Dermis microvascular lymphatic vessel endothelial cell (primary cell): ENCODE results near the gene ATXN3L. TPM values are rescaled to one million over a fixed set of nuclear protein-coding genes. Genes with fewer than 3 reads are reported as not detected.

ENCODE experiments used
- DNase-seq, 2 donors: peaks; one replicate each; pipeline versions ENCODE4 v3.0.0 to v3.0.0-alpha.2; 2010; ENCODE audit warnings: low read depth in 2 of 2
- total RNA-seq: library from RNA; depleted of rRNA; stranded (reverse); fragments of >200 nt; gene quantifications from 2 replicates; pipeline ENCODE4 v1.2.1, GENCODE V29; 2014

ATXN3L gene
- total RNA-seq: not detected in 2 replicates

DNA sequence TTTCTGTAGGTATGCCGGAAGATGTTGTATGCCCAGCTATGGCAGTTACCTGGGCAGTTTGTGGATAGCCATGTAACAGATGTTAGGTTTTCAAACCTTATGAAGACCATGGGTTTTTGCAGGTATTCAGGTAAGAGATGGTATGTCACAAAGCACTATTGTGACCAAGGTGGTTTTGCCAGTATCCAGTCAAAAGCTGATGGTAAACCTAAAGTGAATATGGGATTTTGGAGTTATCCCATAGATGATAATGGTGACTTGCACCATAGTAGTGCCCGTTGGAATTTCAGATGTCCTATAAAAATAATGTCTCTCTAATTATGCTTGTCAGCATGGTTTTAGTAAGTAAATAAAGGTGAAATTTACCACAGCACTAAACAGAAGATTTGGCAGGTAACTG is at the start of gene ATXN3L:
ATXN3L (minus strand) TSS at position 101 of the 400 bp plus-strand sequence. CDS start 119 bp downstream, outside the sequence.
- no peak for DNase-seq

DNA sequence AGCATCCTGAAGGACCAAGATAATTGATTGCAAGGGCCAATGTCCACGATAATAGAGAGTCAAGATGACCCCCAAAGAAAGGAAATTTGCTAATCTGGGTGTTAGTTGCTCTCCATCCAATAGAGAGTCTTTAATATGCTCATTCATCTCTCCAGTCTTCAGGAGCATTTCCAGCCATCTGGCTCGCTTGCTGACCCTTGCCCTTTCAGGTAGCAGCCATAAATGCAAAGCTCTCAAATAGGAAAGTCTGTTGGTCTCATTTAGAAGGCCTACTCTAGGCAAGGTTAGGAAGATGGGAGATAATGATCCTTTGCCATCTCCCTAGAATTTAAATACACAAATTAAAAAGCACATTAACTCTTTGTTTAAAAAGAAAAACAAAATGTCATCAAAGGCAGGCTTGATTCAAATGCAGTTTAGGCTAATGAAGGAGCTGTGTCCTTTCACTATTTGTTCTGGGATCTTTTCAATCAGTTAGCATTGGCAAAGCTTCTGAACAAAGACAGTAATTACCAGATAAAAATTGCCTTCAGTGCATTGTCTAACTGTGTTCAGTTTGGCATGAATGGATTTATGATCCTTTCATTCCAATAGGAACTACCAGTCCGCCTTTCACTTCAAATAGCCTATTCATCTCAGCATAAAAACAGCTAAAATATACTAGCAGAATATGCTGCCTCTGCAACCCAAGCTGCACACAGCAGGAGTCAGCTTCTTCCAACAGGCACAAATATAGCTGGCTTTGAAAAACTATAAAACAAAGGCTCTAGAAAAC is 49.6 kb upstream of the ATXN3L start:
- no peak for DNase-seq

DNA sequence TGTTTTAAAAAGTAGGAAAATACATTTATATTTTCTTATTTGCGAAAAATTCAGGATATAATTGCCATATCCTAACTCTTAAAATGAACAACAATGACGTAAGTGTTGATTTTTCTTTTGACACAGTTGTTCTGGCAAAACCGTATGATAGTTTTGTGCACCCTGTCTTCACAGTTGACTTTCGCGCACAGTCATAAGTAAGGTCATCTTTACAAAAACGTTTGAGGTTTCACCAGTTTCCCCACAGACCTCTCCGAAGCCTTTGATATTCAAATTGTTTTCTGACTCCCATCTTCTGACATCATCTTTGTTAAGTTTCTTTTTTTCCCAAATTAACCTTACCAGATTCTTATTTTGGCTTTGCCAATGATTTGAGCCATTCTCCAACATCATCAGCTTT is 48.1 kb upstream of the ATXN3L start:
- DNase-seq: no peak

DNA sequence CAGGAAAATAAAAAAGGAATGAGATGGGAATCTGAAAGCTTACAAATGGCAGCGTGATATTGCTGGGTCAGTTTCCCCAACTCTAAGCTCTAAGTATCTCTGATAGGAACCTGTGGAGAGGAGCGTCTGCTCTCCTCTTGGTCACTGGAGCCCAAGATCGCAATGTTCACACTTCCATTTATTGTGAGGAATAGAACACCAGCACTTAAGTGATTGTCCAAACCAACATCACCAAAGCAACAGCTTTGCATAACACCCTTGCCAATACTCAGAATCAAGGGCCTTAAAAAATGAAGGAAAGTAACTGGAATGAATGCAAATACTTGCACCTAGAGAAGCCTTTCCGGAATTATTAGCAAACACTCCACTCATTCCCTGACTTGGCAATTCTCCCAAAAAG is 46.8 kb upstream of the ATXN3L start:
- DNase-seq: no peak

DNA sequence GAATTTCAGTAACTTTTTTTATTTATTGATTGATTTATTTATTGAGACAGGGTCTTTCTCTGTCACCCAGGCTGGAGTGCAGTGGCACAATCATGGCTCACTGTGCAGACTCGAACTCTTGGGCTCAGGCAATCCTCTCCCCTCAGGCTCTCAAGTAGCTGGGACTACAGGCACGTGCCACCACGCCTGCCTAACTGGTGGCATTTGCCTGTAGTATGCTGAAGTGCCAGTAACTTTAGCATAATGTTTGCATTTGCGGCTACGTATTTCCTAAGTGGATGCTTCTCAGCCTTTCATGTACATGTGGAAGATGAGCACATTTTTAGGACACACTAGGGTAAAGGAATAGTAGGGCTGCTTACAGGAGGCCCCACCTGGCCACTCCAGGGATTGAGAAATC is 45.3 kb upstream of the ATXN3L start:
- no peak for DNase-seq

DNA sequence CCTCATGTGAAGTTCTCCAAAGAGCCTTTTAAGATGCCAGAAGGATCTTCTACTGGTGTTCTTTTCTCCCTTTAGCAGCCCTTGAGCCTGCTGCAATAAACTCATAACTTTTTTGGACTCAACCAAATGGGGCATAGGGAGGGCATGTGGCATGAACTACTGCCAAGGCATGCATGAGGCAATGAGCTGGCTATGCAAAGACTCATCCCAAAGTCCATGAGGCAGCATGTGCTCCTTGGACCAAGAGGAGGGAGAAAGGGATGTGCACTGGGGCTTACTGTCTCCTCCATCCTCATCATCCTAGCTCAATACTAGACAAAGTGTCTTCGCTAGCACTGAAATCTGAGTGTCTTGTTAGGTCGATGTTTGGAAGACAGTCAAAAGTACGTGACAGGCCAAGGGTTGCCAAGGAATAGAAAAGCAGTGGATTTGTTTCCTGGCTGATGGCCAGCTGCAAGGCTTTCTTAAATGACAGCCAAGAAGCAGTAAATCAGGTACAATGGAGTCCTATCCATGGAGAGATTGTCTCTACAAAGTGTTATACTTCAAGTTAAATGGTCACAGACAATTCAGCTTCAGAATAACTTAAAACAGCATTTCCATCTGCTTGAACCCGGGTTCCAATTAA is 44.5 kb upstream of the ATXN3L start:
- DNase-seq: peak in 1 of 2 donors; percentile 7

DNA sequence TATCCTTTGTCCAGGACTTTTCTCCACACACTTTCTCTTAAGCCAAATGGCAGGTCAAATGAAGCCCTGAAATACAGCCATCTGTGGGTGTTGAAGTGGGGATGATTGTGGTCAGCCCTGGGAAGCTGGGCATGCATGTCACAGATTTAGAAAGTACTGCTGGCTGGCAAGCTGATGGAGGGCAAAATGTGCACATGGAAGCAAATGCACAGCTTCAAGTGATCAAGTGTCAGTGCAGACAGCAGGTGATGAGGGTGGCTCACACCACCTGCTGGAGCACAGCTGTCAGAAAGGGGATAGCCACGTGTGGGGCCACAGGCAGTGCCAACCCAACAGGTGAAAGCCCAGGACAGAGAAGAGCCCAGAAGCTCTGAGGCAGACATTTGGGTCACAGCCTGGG is 40.3 kb upstream of the ATXN3L start:
- no peak for DNase-seq

DNA sequence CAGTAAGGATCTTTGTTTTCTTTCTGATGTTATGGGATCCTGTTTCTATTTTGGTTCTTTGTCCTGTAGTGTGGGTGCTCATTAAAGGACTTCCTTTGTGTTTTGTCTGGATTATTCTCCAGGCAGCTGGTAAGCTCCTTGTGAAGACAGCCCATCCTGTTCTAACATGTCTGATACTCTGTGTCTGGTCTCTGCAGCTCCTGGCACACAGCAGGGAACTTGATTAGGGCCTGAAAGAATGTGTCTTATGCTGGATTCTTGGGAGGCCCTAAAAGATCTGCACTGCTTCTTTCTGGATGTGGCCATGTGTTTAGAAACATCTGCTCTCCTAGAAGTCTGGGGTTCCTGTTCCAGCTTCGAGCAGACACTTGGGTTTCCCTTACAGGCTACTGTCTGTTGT is 38.1 kb upstream of the ATXN3L start:
- DNase-seq: peak in 1 of 2 donors; percentile 41

DNA sequence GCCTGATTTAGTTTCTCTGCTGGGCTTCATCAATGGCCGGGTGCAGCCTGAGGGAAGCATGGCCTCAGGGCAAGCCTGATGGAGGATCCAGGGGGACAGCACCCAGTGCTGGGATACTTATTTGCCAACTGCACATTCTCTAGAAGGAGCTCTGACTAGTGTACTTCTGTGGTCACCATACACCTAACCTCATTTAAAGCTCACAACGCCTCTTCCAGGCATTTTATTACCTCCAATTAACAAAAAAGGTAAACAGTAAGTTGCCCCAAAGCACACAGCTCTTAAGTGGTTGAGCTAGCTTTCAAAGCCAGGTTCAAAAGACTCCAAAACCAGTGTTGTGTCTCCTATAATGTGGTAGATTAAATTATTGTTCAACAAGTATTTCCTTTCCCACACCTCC is 26.8 kb upstream of the ATXN3L start:
- no peak for DNase-seq

DNA sequence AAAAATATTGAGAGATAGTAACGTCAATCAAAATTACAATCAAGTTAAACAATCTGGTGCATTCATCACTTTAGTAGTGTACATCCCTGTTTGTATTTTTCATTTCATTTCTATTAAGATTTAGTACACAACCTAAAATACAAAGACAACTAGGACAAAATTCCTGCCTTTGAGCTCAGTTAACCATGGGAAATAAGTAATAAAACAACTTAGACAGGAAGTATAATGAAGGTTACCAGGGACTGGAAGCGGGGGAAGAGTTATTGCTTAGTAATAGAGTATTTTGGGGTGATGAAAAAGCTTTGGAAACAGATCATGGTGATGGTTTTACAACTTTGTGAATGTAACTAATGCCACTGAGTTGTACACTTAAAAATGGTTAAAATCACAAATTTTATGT is 25.6 kb upstream of the ATXN3L start:
- DNase-seq: no peak

DNA sequence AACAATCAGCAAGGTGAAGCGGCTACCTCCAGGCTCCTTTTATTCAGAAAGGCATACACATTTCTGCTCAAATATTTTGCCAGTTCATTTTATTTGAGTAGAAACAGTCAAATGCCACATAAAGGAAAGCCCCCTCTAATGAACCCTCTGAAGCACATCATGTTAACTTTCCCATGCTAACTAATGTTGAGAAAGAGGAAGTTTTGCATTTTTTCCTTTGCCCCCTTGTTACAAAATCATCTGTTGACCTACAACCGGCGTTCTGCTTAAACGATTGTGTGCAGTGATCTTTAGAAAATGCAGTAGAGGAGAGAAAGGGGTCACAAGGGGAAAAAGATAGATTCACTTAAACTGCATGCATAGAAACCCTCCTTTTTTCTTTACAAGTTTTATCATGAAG is 25.2 kb upstream of the ATXN3L start:
- no peak for DNase-seq

DNA sequence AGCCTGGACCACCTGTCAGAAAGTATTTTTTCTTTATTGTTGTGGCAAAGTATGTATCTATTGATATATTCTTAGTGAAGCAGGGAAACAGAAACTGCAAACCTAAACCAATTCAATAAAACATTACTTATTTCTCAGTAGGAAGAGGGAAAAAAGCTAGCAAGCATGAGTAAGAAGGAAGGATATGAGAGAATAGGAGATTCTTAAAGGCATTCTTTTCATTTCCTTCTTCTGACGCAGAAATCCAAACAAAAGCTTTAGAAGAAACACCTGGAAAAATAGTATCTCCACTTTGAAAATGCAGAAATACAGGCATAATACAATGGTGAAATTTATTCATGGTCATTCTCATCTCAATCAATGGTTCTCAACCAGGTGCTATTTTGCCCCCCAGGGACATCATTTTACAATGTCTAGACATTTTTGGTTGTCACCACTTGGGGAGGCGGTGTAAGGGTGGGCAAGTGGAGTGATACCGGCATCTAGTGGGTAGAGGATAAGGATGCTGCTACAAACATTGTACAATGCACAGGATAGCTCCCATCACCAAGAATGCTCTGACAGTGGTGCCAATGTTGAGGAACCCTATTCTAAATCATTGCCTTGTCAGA is 21.7 kb upstream of the ATXN3L start:
- peak in 1 of 2 donors; percentile 52 for DNase-seq

DNA sequence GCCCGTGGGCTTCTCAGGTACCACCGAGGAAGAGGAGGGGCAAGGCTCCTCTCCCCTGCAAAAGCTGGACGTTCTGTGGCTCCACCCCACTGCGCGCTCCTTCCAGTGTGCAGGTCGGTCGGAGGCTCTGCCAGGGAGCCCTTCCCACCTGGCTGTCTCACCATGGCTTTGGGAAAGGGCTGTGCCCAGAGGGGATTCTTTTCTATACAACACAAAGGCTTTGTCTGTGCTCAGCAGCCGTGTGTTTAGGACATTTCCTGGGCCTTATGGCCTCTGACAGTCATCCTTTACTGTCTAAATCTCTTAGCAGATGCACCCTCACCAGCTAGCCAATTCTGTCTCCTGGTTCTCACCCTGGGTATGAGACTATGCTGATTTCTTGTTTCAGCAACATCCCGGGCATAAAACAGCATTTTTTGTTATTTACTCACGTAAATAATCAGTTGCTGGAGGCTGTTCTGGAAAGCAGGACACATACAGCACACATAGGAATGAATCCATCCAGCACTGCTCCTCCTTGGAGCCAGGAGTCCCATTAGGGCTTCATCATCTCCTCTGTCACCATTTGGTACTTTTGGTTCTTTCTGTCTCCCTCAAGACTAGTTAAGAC is 20.4 kb upstream of the ATXN3L start:
- no peak for DNase-seq

DNA sequence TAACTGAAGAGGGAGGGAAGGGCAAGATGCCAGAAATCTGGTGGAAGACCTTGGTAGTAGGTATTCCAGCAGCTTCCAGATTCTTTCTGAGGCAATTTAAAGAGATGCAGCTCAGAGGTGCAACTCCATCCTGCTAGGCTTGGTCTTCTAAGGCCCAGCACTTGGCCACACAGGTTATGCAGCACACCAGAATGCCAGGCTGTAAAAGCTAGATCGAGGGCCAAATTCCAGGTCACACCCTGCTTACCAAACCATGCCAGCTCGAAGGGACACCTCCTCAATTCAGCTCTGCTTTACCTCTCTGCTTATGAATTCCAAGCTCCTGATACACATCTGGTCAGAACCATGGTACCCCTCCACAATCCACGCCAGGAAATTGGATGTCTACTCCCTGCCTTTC is 19.8 kb upstream of the ATXN3L start:
- DNase-seq: no peak

DNA sequence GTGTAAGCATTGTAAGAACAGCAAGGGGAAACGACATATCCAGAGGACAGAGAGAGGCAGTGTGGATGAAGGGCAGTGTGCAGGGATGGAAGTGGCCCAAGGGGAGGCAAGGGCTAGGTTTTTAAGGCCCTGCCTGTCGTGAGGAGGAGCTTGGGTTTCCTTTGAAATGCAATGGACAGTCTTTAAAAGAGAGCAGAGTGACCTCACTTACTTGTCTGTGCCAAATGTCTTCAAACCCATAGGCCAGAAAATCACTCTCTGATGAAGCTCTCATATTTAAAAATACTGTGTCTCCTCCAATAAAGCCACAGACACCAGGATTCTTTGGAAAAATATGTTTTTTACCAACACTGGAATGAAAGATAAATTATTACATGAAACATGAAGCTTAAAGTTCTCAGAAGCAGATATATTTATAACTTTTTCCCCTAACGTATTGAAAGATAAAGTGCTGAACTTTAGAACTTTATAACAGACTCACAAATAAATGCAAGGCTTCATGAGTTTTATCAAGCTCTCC is 19.2 kb upstream of the ATXN3L start:
- DNase-seq: no peak

DNA sequence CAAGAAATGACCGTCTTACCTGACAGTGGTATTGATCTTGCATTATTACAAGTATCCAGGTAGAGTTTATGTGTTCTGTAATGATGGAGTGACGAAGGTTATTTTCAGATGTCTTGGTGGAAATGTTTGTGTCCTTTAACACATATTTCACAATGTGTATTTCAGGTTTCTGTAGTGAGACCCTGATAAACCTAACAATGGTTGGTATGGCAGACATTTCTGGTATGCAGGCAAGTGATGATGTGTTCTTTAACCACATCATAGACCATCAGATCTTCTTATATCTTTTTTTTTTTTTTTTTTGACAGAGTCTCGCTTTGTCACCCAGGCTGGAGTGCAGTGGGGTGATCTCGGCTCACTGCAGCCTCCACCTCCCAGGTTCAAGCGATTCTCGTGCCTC is 14.6 kb upstream of the ATXN3L start:
- no peak for DNase-seq

DNA sequence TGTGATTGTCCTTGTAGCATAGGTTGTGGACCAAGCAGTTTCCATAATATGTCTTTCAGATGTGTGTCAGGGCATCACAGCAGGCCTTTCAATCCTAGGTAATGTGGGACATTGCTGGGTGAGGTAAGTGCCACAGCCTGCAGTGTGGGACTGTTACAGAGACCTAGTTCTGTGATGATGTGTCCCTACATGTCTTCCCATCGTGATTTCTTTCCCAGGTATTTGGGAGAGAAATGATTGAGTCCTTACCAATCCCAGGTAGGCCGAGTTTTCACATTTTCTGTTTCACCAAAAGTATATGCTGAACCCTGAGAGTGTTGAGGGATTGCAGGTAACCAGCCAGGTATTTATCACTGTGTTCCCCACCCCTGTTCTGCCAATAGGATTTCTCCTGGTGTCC is 10.6 kb upstream of the ATXN3L start:
- DNase-seq: no peak

DNA sequence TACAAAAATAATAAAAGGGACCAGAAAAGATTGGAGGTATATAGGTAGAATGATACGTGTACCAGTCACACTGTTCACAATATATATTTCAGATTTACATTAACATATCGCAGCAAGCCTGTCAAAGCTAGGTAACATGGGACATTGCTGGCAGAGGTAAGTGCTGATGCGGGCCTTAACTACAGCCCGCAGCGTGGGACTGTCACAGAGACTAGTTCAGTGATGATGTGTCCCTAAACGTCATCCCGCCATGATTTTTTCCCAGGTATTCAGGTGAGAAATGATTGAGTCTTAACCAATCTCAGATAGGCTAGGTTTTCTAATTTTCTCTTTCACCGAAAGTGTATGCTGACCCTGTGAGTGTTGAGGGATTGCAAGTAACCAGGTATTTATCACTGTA is 7.8 kb upstream of the ATXN3L start:
- no peak for DNase-seq

DNA sequence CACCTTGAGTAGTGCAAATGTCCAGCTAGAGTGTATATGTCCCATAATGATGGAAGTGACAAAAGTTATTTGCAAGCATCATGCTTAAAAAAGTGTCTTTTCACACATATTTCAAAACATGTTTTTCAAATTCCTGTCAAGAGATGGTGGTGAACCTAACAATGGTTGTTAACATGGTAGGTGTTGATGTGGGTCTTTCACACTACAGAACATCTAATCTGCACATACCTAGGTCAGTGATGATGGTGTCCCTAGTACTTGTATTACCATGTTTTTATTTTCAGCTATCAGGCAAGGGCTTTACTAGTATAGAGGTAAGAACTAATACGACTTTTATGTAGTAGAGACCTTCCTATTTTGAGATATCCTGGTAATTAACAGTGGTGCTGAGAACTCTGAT is 3.4 kb upstream of the ATXN3L start:
- DNase-seq: no peak

DNA sequence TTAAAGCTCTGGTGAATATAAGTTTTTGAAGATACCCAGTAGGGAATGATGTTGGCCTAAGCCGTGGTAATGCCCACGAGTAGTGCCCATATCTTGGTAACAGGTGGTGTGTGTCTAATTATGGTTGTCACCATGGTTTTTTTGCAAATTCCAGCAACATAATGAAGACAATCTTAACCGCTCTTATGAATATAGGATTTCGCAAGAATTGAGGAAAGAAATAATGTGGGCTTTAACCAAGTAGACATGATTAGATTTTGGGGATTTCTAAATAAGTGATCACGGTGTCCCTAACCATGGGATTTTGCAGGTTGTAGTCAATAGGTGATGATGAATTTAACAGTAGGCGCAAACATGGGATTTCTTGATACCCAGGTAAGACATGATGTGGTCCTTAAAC is 2.5 kb downstream of the ATXN3L start:
- DNase-seq: no peak

DNA sequence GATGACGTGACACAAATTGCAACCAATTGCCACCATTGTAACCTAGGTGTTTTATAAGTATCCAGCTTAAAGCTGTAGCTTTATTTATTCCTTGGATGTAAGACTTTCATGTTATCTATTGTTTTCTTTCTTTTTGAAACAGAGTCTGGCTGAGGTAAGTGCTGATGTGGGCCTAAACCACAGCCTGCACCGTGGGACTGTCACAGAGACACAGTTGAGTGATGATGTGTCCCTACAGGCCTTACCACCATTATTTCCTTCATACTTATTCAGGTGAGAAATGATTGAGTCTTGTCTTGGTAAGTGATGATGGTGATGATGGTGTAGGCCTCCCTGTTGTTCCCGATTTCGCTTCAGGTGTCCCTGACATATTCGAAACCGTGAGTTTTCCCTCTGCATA is 8.3 kb downstream of the ATXN3L start:
- no peak for DNase-seq

DNA sequence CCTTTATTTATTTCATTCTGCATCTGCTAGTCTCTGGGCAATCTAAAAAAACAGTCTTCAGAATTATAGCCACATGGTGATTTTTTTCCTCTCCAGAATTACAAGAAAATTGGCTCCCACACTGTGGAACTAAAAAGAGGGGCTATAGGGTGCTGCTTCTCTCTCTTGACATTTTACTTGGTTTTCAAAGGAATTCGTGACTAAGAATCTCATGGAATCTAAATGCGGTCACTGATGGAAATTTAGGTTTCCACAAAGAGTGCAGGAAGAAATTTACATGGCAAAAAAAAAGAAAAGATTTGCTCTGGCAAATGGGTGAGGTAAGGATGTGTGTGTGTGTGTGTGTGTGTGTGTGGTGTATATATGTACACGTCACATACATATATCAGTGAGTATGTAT is 10.2 kb downstream of the ATXN3L start:
- DNase-seq: no peak
